ENCODE data around the gene GRK5.

- TF ChIP-seq CTCF (IDR thresholded peaks at IDR 0.05; ENCODE audit: poor library complexity, severe bottlenecking) = no peak
- no peak for TF ChIP-seq REST (IDR thresholded peaks at IDR 0.05; ENCODE audit: borderline replicate concordance)
- no peak for TF ChIP-seq POLR2AphosphoS5 (IDR thresholded peaks at IDR 0.05)
- no peak for TF ChIP-seq SMC3 (conservative IDR thresholded peaks at IDR 0.05; ENCODE audit: poor library complexity)
- TF ChIP-seq RAD21 (conservative IDR thresholded peaks at IDR 0.05) = no peak
- TF ChIP-seq EP300 (conservative IDR thresholded peaks at IDR 0.05; ENCODE audit: poor library complexity, severe bottlenecking) = no peak
- TF ChIP-seq EZH2 (IDR thresholded peaks at IDR 0.05; ENCODE audit: borderline replicate concordance, insufficient read depth, low read length, poor library complexity, severe bottlenecking) = no peak
- TF ChIP-seq TAF1 (IDR thresholded peaks at IDR 0.05; ENCODE audit: low read depth) = no peak
- TF ChIP-seq MXI1 (conservative IDR thresholded peaks at IDR 0.05; ENCODE audit: poor library complexity, severe bottlenecking) = no peak
Measured at GRCh38 chr10:119313644-119314043, 106.3 kb downstream of the GRK5 start.
